ENCODE data around the gene FNDC11. TPM values are rescaled to one million over a fixed set of nuclear protein-coding genes. Genes with fewer than 3 reads are reported as not detected.

Gene FNDC11, protein sequence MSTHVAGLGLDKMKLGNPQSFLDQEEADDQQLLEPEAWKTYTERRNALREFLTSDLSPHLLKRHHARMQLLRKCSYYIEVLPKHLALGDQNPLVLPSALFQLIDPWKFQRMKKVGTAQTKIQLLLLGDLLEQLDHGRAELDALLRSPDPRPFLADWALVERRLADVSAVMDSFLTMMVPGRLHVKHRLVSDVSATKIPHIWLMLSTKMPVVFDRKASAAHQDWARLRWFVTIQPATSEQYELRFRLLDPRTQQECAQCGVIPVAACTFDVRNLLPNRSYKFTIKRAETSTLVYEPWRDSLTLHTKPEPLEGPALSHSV
- under 1 TPM in 2 of 4 donors, not detected in 2; 0.22 to 0.25 TPM for polyA plus RNA-seq
- long read RNA-seq, donor 1 = 0 reads
- long read RNA-seq, donor 2 = 0 reads
- long read RNA-seq, donor 3 = 0 reads
- long read RNA-seq, donor 4 = 0 reads
- long read RNA-seq, donor 5 = 0 reads
- long read RNA-seq, donor 6 = 0 reads
- long read RNA-seq, donor 7 = 0 reads
- long read RNA-seq, donor 8 = 0 reads
- long read RNA-seq, donor 9, partial matches to known transcripts = 0 of 1 reads
- long read RNA-seq, donor 9, other reads (novel, unspliced or antisense) = 0 of 1 reads
- long read RNA-seq, donor 10 = 0 reads

DNA sequence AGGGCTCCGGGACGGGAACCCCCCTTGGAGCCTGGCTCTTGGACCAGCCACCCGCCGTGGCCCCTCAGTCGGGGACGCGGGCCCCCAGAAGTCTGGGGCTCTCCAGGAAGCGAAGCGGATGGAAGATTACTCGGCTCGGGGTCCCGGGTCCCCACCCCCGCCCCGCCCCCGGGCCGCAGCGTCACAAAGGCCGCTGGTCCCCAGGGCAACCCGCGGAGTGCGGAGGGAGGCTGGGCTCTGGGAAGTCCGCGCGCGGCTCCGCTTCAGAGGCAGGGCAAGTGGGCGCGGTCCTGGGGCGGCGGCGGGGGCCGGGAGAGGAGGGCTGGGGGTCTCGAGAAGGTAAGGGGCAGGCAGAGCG lies at the start of gene FNDC11:
Gene FNDC11 (plus strand): TSS at position 227 of the 358 bp plus-strand sequence. CDS start 1,505 bp downstream, outside the sequence.
- H3K4me3 ChIP-seq (ENCODE audit: low read depth in 1 of 3, low read length in 3 of 3) = peak within 1 kb of the TSS in 2 of 3 donors; percentile 44 to 51
- H3K27ac ChIP-seq (ENCODE audit: low read depth in 1 of 3, low read length in 2 of 3) = no peak within 1 kb of the TSS
- peaks cover 0 to 22% (median 5%) of the 10 kb centered on the region in 3 donors for H3K27me3 ChIP-seq (ENCODE audit: control insufficient read depth in 3 of 3, insufficient read depth in 3 of 3, low read length in 3 of 3)
- DNase-seq (peak in 1 of 2 donors; percentile 71), FAIRE-seq (no peak)
- peaks cover 0 to 4% of the 10 kb centered on the region in 2 donors for H3K9me3 ChIP-seq (ENCODE audit: control insufficient read depth in 2 of 2, insufficient read depth in 1 of 2, low read depth in 1 of 2, low read length in 1 of 2)
- peaks cover 0 to 4% (median 0%) of the 10 kb centered on the region in 3 donors for H3K36me3 ChIP-seq (ENCODE audit: control insufficient read depth in 3 of 3, insufficient read depth in 2 of 3, low read depth in 1 of 3, low read length in 3 of 3)
- peaks cover 0 to 7% (median 0%) of the 10 kb centered on the region in 3 donors for H3K4me1 ChIP-seq (ENCODE audit: control insufficient read depth in 3 of 3, insufficient read depth in 2 of 3, low read depth in 1 of 3, low read length in 2 of 3)
- WGBS, 3 donors = 2 to 4% (median 2%) methylated on average over 26 to 34 of the region's 34 CpGs

DNA sequence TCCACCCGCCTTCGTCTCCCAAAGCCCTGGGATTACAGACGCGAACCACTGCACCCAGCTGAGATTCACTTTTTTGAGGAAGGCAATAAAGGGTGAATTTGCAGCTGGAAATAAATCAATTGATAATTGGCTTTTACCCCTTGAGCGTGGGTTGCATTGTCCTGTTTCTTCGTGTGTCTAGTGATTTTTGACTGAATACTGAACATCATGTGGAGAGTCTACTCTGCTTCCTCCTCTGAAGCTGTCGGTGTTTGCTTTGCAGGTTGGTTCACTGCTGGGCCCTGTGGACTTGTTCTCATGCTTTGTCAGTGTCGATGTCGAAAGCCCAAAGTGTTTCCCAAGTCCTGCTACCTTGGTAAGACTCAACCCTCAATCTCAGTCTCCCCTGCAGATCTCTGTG lies 49.3 kb upstream of the FNDC11 start:
- no peak for DNase-seq
- H3K4me3 ChIP-seq (ENCODE audit: low read depth in 1 of 3, low read length in 3 of 3) = no peak overlapping the region
- H3K9me3 ChIP-seq (ENCODE audit: control insufficient read depth in 2 of 2, insufficient read depth in 1 of 2, low read depth in 1 of 2, low read length in 1 of 2) = peaks cover 0 to 15% of the 10 kb centered on the region in 2 donors
- H3K27me3 ChIP-seq (ENCODE audit: control insufficient read depth in 3 of 3, insufficient read depth in 3 of 3, low read length in 3 of 3) = peaks cover 0 to 40% (median 14%) of the 10 kb centered on the region in 3 donors
- FAIRE-seq = no peak
- no peaks in the 10 kb centered on the region for H3K4me1 ChIP-seq (ENCODE audit: control insufficient read depth in 3 of 3, insufficient read depth in 2 of 3, low read depth in 1 of 3, low read length in 2 of 3)
- H3K27ac ChIP-seq (ENCODE audit: low read depth in 1 of 3, low read length in 2 of 3) = no peak overlapping the region
- 84 to 89% (median 85%) methylated on average over 9 of the region's 9 CpGs for WGBS, 3 donors
- H3K36me3 ChIP-seq (ENCODE audit: control insufficient read depth in 3 of 3, insufficient read depth in 2 of 3, low read depth in 1 of 3, low read length in 3 of 3) = no peaks in the 10 kb centered on the region

DNA sequence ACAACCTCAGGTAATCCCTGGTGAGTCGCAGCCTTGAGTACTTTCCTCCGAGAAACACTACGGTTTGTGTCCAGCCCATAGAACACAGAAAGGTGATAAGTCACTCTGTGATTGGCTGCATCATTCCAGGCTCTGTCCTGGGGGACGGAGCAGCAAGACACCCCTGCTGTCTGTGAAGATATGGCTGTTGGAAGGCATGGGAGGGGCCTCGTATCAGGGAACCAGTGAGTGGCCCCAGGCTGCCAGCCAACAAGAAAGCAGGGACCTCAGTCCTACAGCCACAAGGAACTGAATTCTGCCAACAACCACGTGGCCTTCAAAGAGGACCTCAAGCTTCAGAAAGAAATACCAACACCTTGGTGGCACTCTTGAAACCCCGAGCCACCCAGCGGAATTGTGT lies 48.7 kb upstream of the FNDC11 start:
- H3K9me3 ChIP-seq (ENCODE audit: control insufficient read depth in 2 of 2, insufficient read depth in 1 of 2, low read depth in 1 of 2, low read length in 1 of 2) = peaks cover 0 to 15% of the 10 kb centered on the region in 2 donors
- DNase-seq (no peak), FAIRE-seq (no peak)
- no peak overlapping the region for H3K4me3 ChIP-seq (ENCODE audit: low read depth in 1 of 3, low read length in 3 of 3)
- H3K36me3 ChIP-seq (ENCODE audit: control insufficient read depth in 3 of 3, insufficient read depth in 2 of 3, low read depth in 1 of 3, low read length in 3 of 3) = no peaks in the 10 kb centered on the region
- no peak overlapping the region for H3K27ac ChIP-seq (ENCODE audit: low read depth in 1 of 3, low read length in 2 of 3)
- WGBS, 3 donors = 81 to 85% (median 81%) methylated on average over 8 of the region's 8 CpGs
- H3K27me3 ChIP-seq (ENCODE audit: control insufficient read depth in 3 of 3, insufficient read depth in 3 of 3, low read length in 3 of 3) = peaks cover 0 to 34% (median 14%) of the 10 kb centered on the region in 3 donors
- no peaks in the 10 kb centered on the region for H3K4me1 ChIP-seq (ENCODE audit: control insufficient read depth in 3 of 3, insufficient read depth in 2 of 3, low read depth in 1 of 3, low read length in 2 of 3)

DNA sequence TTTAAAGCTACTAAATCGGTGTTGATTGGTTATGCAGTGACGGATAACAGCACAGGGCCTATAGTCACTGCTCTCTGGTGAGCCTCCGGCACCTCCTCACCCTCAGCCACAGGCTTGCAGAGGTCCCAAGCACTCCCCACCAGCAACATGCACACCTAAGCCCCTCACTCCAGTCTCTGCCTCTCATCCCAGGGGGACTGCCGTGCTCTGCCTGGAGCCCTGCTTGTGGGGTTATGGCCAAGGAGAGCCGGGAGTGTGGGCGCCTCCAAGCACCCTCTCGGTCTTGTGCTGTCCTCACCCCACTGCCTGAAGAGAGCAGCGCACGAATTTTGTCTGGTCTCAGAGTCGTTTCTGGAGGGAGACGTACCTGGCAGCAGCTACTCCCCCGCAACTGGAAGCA lies 48.2 kb upstream of the FNDC11 start:
- DNase-seq = no peak
- Histone ChIP-seq H3K27me3 (ENCODE audit: control insufficient read depth in 3 of 3, insufficient read depth in 3 of 3, low read length in 3 of 3) (peaks cover 0 to 31% (median 13%) of the 10 kb centered on the region in 3 donors), H3K4me3 (ENCODE audit: low read depth in 1 of 3, low read length in 3 of 3) (no peak overlapping the region), H3K4me1 (ENCODE audit: control insufficient read depth in 3 of 3, insufficient read depth in 2 of 3, low read depth in 1 of 3, low read length in 2 of 3) (no peaks in the 10 kb centered on the region), H3K9me3 (ENCODE audit: control insufficient read depth in 2 of 2, insufficient read depth in 1 of 2, low read depth in 1 of 2, low read length in 1 of 2) (peaks cover 0 to 15% of the 10 kb centered on the region in 2 donors), H3K36me3 (ENCODE audit: control insufficient read depth in 3 of 3, insufficient read depth in 2 of 3, low read depth in 1 of 3, low read length in 3 of 3) (no peaks in the 10 kb centered on the region), H3K27ac (ENCODE audit: low read depth in 1 of 3, low read length in 2 of 3) (no peak overlapping the region)
- no peak for FAIRE-seq
- 85 to 89% (median 85%) methylated on average over 12 of the region's 12 CpGs for WGBS, 3 donors

DNA sequence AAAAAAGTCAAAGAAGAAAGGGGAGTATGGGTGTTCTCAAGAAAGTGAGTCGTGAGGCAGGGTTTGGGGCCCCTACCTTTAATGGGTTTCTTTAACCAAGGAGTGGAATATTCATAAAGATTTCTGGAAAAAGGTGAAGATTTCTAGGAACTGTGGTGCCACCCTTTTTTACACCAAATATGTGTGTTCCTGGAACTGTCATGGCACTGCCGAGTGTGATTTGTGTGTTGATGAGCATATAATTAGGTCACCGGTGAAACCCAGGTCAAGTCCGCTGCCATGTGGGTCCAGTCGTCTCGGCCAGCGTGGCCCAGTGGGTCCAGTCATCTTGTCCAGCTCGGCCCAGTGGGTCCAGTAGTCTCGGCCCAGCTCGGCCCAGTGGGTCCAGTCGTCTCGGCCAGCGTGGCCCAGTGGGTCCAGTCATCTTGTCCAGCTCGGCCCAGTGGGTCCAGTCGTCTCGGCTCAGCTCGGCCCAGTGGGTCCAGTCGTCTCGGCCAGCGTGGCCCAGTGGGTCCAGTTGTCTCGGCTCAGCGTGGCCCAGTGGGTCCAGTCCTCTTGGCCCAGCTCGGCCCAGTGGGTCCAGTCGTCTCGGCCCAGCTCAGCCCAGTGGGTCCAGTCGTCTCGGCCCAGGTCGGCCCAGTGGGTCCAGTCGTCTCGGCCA lies 46.7 kb upstream of the FNDC11 start:
- H3K27ac ChIP-seq (ENCODE audit: low read depth in 1 of 3, low read length in 2 of 3) = no peak overlapping the region
- H3K4me3 ChIP-seq (ENCODE audit: low read depth in 1 of 3, low read length in 3 of 3) = no peak overlapping the region
- H3K36me3 ChIP-seq (ENCODE audit: control insufficient read depth in 3 of 3, insufficient read depth in 2 of 3, low read depth in 1 of 3, low read length in 3 of 3) = no peaks in the 10 kb centered on the region
- peaks cover 0 to 15% of the 10 kb centered on the region in 2 donors for H3K9me3 ChIP-seq (ENCODE audit: control insufficient read depth in 2 of 2, insufficient read depth in 1 of 2, low read depth in 1 of 2, low read length in 1 of 2)
- H3K4me1 ChIP-seq (ENCODE audit: control insufficient read depth in 3 of 3, insufficient read depth in 2 of 3, low read depth in 1 of 3, low read length in 2 of 3) = no peaks in the 10 kb centered on the region
- WGBS, 3 donors = 87 to 92% (median 89%) methylated on average over 24 to 30 of the region's 30 CpGs
- DNase-seq = no peak
- FAIRE-seq = no peak
- peaks cover 0 to 25% (median 12%) of the 10 kb centered on the region in 3 donors for H3K27me3 ChIP-seq (ENCODE audit: control insufficient read depth in 3 of 3, insufficient read depth in 3 of 3, low read length in 3 of 3)

DNA sequence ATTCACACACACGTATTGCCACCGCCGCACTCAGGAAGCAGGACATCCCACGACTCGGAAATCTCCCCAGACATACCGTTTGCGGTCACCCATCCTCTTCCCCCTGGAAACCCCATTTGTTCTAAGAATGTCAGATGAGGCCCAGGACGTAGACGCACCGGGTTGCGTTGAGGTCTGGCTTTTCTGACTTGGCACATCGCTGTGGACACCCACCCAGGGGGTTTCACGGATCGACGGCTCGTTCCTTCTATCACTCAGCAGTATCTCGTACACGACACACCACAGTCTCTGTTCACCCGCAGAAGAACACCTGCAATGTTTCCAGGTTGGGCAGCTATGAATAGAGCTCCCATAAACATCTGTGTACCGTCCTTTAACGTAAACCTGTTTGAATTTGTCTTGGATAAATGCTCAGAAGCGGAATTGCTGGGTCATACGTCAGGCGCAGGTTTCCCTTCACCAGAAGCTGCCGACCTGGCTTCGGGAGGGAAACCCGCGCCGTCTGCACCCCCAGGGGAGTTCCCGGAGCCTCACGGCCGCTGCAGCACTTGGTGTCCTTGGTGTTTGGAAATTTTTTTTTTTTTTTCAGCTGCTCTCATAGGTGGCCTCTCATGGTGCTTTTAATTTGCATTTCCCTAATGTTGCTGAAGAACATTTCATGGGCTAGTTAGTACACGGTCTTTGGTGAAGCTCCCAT lies 45.7 kb upstream of the FNDC11 start:
- H3K9me3 ChIP-seq (ENCODE audit: control insufficient read depth in 2 of 2, insufficient read depth in 1 of 2, low read depth in 1 of 2, low read length in 1 of 2) = peaks cover 0 to 15% of the 10 kb centered on the region in 2 donors
- H3K4me1 ChIP-seq (ENCODE audit: control insufficient read depth in 3 of 3, insufficient read depth in 2 of 3, low read depth in 1 of 3, low read length in 2 of 3) = no peaks in the 10 kb centered on the region
- peaks cover 0 to 16% (median 12%) of the 10 kb centered on the region in 3 donors for H3K27me3 ChIP-seq (ENCODE audit: control insufficient read depth in 3 of 3, insufficient read depth in 3 of 3, low read length in 3 of 3)
- DNase-seq (no peak), FAIRE-seq (no peak)
- 84 to 88% (median 87%) methylated on average over 33 of the region's 33 CpGs for WGBS, 3 donors
- H3K36me3 ChIP-seq (ENCODE audit: control insufficient read depth in 3 of 3, insufficient read depth in 2 of 3, low read depth in 1 of 3, low read length in 3 of 3) = no peaks in the 10 kb centered on the region
- H3K4me3 ChIP-seq (ENCODE audit: low read depth in 1 of 3, low read length in 3 of 3) = no peak overlapping the region
- H3K27ac ChIP-seq (ENCODE audit: low read depth in 1 of 3, low read length in 2 of 3) = no peak overlapping the region

DNA sequence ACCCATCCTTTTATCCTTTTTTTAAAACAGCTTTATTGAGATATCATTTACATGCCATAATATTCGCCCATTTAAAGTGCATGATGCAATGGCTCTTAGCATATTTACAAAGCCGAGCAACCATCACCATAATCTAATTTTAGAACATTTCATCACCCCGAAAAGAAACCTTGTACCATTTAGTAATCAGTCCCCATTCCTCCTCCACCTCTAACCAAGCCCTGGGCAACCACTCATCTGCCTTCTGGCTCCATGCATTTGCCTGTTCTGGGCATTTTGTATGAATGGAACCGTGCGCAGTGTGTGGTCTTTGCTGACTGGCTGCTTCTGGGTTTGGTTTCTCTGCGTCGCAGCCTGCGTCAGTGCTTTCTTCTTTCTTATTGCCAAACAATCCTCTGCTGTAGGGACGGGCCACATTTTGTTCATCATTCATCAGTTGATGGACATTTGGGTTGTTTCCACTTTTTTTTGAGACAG lies 44.8 kb upstream of the FNDC11 start:
- Histone ChIP-seq H3K27ac (ENCODE audit: low read depth in 1 of 3, low read length in 2 of 3) (no peak overlapping the region), H3K4me3 (ENCODE audit: low read depth in 1 of 3, low read length in 3 of 3) (no peak overlapping the region), H3K4me1 (ENCODE audit: control insufficient read depth in 3 of 3, insufficient read depth in 2 of 3, low read depth in 1 of 3, low read length in 2 of 3) (no peaks in the 10 kb centered on the region), H3K9me3 (ENCODE audit: control insufficient read depth in 2 of 2, insufficient read depth in 1 of 2, low read depth in 1 of 2, low read length in 1 of 2) (peaks cover 0 to 15% of the 10 kb centered on the region in 2 donors), H3K36me3 (ENCODE audit: control insufficient read depth in 3 of 3, insufficient read depth in 2 of 3, low read depth in 1 of 3, low read length in 3 of 3) (no peaks in the 10 kb centered on the region), H3K27me3 (ENCODE audit: control insufficient read depth in 3 of 3, insufficient read depth in 3 of 3, low read length in 3 of 3) (peaks cover 0 to 12% (median 6%) of the 10 kb centered on the region in 3 donors)
- FAIRE-seq (no peak), DNase-seq (no peak)
- 84 to 88% (median 87%) methylated on average over 9 of the region's 9 CpGs for WGBS, 3 donors

DNA sequence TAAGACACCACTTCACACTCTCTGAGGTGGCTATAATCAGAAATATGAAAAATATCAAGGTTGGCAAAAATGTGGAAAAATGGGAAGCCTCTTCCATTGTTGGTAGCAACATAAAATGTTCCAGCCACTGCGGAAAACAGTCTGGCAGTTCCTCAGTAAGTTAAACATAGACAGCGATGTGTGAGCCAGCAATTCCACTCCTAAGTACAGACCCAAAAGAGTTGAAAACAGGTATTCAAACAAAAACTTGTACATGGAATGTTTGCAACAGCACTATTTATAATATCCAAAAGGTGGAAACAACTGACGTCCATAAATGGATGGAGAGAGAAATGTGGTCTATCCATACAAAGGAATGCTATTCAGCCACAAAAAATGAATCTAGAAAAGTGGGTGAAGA lies 40.8 kb upstream of the FNDC11 start:
- Histone ChIP-seq H3K27me3 (ENCODE audit: control insufficient read depth in 3 of 3, insufficient read depth in 3 of 3, low read length in 3 of 3) (peaks cover 0 to 7% (median 0%) of the 10 kb centered on the region in 3 donors), H3K4me3 (ENCODE audit: low read depth in 1 of 3, low read length in 3 of 3) (no peak overlapping the region), H3K4me1 (ENCODE audit: control insufficient read depth in 3 of 3, insufficient read depth in 2 of 3, low read depth in 1 of 3, low read length in 2 of 3) (no peaks in the 10 kb centered on the region), H3K27ac (ENCODE audit: low read depth in 1 of 3, low read length in 2 of 3) (no peak overlapping the region), H3K36me3 (ENCODE audit: control insufficient read depth in 3 of 3, insufficient read depth in 2 of 3, low read depth in 1 of 3, low read length in 3 of 3) (peaks cover 0 to 2% (median 0%) of the 10 kb centered on the region in 3 donors), H3K9me3 (ENCODE audit: control insufficient read depth in 2 of 2, insufficient read depth in 1 of 2, low read depth in 1 of 2, low read length in 1 of 2) (no peaks in the 10 kb centered on the region)
- DNase-seq = no peak
- no peak for FAIRE-seq
- WGBS, 3 donors = 87% methylated on average over 3 of the region's 3 CpGs
